Esophagus squamous epithelium (tissue), 5 donors: Measurements from ENCODE around the gene IL21R. TPM values are rescaled to one million over a fixed set of nuclear protein-coding genes. Genes with fewer than 3 reads are reported as not detected.

Experiments used
- DNase-seq: peaks from one replicate; lab custom pipeline; 2025; lab: John Stamatoyannopoulos, UW
- H3K27ac ChIP-seq, 4 donors: fragments of 200-600 bp; sonication (generic); one replicate each; pipeline ENCODE4 v1.5.1; 2016 to 2019; ENCODE audit warnings: mild to moderate bottlenecking in 1 of 4
- H3K27me3 ChIP-seq, 4 donors: fragments of 200-600 bp; sonication (generic); 1 replicate in 3 of 4; 2 replicates in 1 of 4; pipeline versions ENCODE4 v1.5.1 to v1.6.0; 2017 to 2021; ENCODE audit warnings: antibody characterized with exemption in 1 of 4
- H3K36me3 ChIP-seq, 3 donors: fragments of 200-600 bp; sonication (generic); one replicate each; pipeline ENCODE4 v1.5.1; 2016 to 2019
- H3K4me1 ChIP-seq, 3 donors: fragments of 200-600 bp; sonication (generic); one replicate each; pipeline ENCODE4 v1.5.1; 2017 to 2019
- H3K4me3 ChIP-seq, 4 donors: fragments of 200-600 bp; sonication (generic); 1 replicate in 3 of 4; 2 replicates in 1 of 4; pipeline ENCODE4 v1.5.1; 2016 to 2019; ENCODE audit warnings: mild to moderate bottlenecking in 2 of 4, moderate library complexity in 1 of 4
- H3K9me3 ChIP-seq, 3 donors: fragments of 200-600 bp; sonication (generic); one replicate each; pipeline ENCODE4 v1.5.1; 2016 to 2019
- CTCF ChIP-seq, 6 experiments: fragments of 450-650 bp in 4 of 6; fragments of 200-600 bp in 2 of 6; sonication (generic) in 2 of 6; IDR thresholded peaks; one replicate each; pipeline ENCODE4 v1.5.1; 2016 to 2019; ENCODE audit warnings: antibody characterized with exemption in 6 of 6, mild to moderate bottlenecking in 4 of 6, moderate library complexity in 4 of 6
- POLR2A ChIP-seq, 4 donors: fragments of 450-650 bp; IDR thresholded peaks; one replicate each; pipeline ENCODE4 v1.6.1; 2017; ENCODE audit warnings: antibody characterized with exemption in 4 of 4, mild to moderate bottlenecking in 4 of 4, moderate library complexity in 3 of 4
- WGBS, 2 donors: methylation state at CpG; one replicate each; pipeline ENCODE4 v1.1.5; 2018; 5-methylcytosine and 5-hydroxymethylcytosine counted together
- intact Hi-C: fragments of 100-400 bp; cut with DNase I; formaldehyde crosslinking; loops from one replicate; pipeline ENCODE4 v1.15.0; 2022
- total RNA-seq, 4 donors: library from RNA; depleted of rRNA; stranded (reverse); fragments of >200 nt; gene quantifications; one replicate each; pipeline ENCODE4 v1.1.0, GENCODE V29; 2016
- donor health status: DM: yes; HTN: yes; CAD: no.

Gene IL21R
- total RNA-seq, 4 donors from 2014 or later, result 0.23 to 1.2 (median 0.39) TPM

GRCh38 chr16:27462846-27463682 is 61.1 kb downstream of the IL21R start:
- Histone ChIP-seq H3K4me3 (no peak overlapping the region), H3K27ac (peak overlapping the region in 1 of 4 donors; percentile 9), H3K9me3 (no peaks in the 10 kb centered on the region), H3K4me1 (peaks cover 0 to 60% (median 24%) of the 10 kb centered on the region in 3 donors), H3K36me3 (peaks cover 46 to 97% (median 57%) of the 10 kb centered on the region in 3 donors), H3K27me3 (no peaks in the 10 kb centered on the region)
- 59 to 77% methylated on average over 5 of the region's 24 CpGs for WGBS, 2 donors
- DNase-seq, result no peak
- intact Hi-C loops, result no loop called here
- TF ChIP-seq CTCF (IDR thresholded peaks at IDR 0.05) (no peak), POLR2A (IDR thresholded peaks at IDR 0.05) (no peak)

GRCh38 chr16:27463741-27464591 is 62.0 kb downstream of the IL21R start:
- Histone ChIP-seq H3K4me1 (peaks cover 0 to 51% (median 21%) of the 10 kb centered on the region in 3 donors), H3K4me3 (no peak overlapping the region), H3K27me3 (no peaks in the 10 kb centered on the region), H3K36me3 (peaks cover 49 to 100% (median 66%) of the 10 kb centered on the region in 3 donors), H3K9me3 (no peaks in the 10 kb centered on the region), H3K27ac (no peak overlapping the region)
- no peak for DNase-seq
- 71 to 93% methylated on average over 6 to 16 of the region's 32 CpGs for WGBS, 2 donors
- intact Hi-C loops, result no loop called here
- TF ChIP-seq POLR2A (IDR thresholded peaks at IDR 0.05) (no peak), CTCF (IDR thresholded peaks at IDR 0.05) (no peak)

GRCh38 chr16:27464626-27465482 is 62.9 kb downstream of the IL21R start:
- Histone ChIP-seq H3K36me3 (peaks cover 58 to 100% (median 71%) of the 10 kb centered on the region in 3 donors), H3K4me1 (peaks cover 0 to 46% (median 20%) of the 10 kb centered on the region in 3 donors), H3K9me3 (no peaks in the 10 kb centered on the region), H3K27me3 (no peaks in the 10 kb centered on the region), H3K4me3 (no peak overlapping the region), H3K27ac (no peak overlapping the region)
- intact Hi-C loops, result no loop called here
- TF ChIP-seq CTCF (IDR thresholded peaks at IDR 0.05) (no peak), POLR2A (IDR thresholded peaks at IDR 0.05) (no peak)
- DNase-seq, result no peak
- WGBS, 2 donors, result 90 to 92% methylated on average over 6 to 14 of the region's 33 CpGs

- H3K4me3 ChIP-seq, result no peak overlapping the region
- WGBS, 2 donors, result 70 to 80% methylated on average over 4 to 7 of the region's 8 CpGs
- H3K27ac ChIP-seq, result no peak overlapping the region
- no peaks in the 10 kb centered on the region for H3K27me3 ChIP-seq
- TF ChIP-seq POLR2A (IDR thresholded peaks at IDR 0.05) (no peak), CTCF (IDR thresholded peaks at IDR 0.05) (no peak)
- DNase-seq, result no peak
- H3K36me3 ChIP-seq, result peaks cover 64 to 100% (median 72%) of the 10 kb centered on the region in 3 donors
- H3K4me1 ChIP-seq, result peaks cover 0 to 46% (median 14%) of the 10 kb centered on the region in 3 donors
- intact Hi-C loops, result no loop called here
- H3K9me3 ChIP-seq, result no peaks in the 10 kb centered on the region
Measured at GRCh38 chr16:27465483-27465879, 63.5 kb downstream of the IL21R start.
